Fibroblast of pulmonary artery (primary cell): ENCODE data around the gene HENMT1.

ENCODE experiments used
- DNase-seq: peaks from one replicate; pipeline ENCODE4 v3.0.0-alpha.2; 2010; ENCODE audit warnings: low read depth
- H3K4me3 ChIP-seq: replicated peaks from 2 replicates; pipeline ENCODE4 v1.5.1; 2011; ENCODE audit warnings: low read depth, mild to moderate bottlenecking, control low read depth, low read length, moderate library complexity
- CTCF ChIP-seq: IDR thresholded peaks from 2 replicates; pipeline ENCODE4 v1.5.1; 2011; ENCODE audit warnings: mild to moderate bottlenecking, control low read depth, low read length, inconsistent platforms; ENCODE audit errors: missing control alignments

HENMT1 gene

DNA sequence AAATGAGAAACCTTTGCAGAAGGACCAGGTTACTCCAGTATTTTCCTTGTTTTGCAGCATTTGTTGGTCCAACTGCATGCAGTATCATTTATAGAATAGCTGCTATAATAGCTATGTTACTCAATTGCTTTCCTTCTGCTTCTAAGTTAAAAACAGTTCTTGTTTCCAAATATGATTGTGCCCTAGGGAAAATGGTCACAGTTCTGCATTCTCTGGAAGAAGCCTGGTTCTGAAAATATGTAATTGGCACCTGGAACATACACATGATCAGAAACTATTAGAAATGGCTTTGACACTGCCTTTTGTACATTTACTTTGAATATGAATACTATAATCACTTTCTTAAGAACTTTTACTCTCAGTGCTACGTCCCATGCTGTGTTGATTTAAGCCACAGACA, 33.6 kb downstream of the HENMT1 start:
- H3K4me3 ChIP-seq, result no peak overlapping the region
- TF ChIP-seq CTCF, result no peak
- no peak for DNase-seq

GRCh38 chr1:108624069-108624468, 36.8 kb downstream of the HENMT1 start:
- H3K4me3 ChIP-seq, result no peak overlapping the region
- TF ChIP-seq CTCF, result no peak
- DNase-seq, result no peak

DNA sequence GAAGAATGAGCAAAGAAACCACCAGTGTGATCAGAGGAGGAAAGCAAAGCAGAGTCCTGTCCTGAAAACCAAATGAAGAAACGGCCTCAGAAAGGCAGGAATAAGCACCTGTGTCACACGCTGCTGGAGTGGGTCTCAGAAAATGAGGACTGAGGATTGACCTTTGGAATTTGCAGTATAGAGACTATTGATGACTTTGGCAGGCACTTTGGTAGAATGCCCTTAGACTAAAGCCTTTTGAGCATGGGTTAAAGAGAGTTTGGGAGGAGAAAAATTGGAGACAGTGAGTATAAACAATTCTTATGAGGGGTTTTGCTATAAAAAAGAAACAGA, 43.2 kb downstream of the HENMT1 start:
- no peak for TF ChIP-seq CTCF
- DNase-seq, result no peak
- H3K4me3 ChIP-seq, result no peak overlapping the region

- H3K4me3 ChIP-seq, result no peak overlapping the region
- DNase-seq, result no peak
- no peak for TF ChIP-seq CTCF
Observed at GRCh38 chr1:108617008-108617723, 43.7 kb downstream of the HENMT1 start.

- TF ChIP-seq CTCF, result no peak
- no peak for DNase-seq
- H3K4me3 ChIP-seq, result no peak overlapping the region
Observed at GRCh38 chr1:108615544-108615943, 45.3 kb downstream of the HENMT1 start.

DNA sequence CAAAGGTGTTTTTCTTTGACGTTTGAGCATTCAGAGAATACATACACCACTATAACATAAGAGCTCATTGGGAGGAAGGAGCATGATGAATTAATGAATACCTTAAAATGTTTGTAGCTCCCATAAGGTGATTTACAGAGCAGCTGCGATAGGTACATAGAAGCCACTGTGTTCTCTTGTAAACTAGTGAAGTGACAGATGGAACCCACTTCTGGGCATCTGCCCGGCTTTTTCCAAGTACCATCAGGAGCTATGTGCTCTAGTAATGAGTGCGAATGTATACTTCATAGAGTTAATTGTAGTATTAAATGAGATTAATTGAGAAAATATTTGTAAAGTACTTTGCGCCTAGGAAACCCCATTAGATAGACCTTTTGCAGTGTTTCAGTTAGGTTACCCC, 48.4 kb downstream of the HENMT1 start:
- no peak overlapping the region for H3K4me3 ChIP-seq
- no peak for DNase-seq

More for the DNA sequence above, 48.4 kb downstream of the HENMT1 start:
- no peak for TF ChIP-seq CTCF
